Smooth muscle cell (in vitro differentiated cells): ENCODE measurements around the gene LRP1. TPM values are rescaled to one million over a fixed set of nuclear protein-coding genes. Genes with fewer than 3 reads are reported as not detected.

Experiments used
- DNase-seq: peaks from one replicate; lab custom pipeline; 2025; ENCODE audit not compliant: unreplicated experiment; lab: John Stamatoyannopoulos, UW
- H2AFZ ChIP-seq: fragments of 200-600 bp; sonication (generic); 2 replicates; pipeline ENCODE4 v1.6.0; 2016; ENCODE audit warnings: antibody characterized with exemption, low read depth, mild to moderate bottlenecking
- H3F3A ChIP-seq: fragments of 200-600 bp; sonication (generic); 2 replicates; pipeline ENCODE4 v1.6.0; 2017; ENCODE audit warnings: antibody characterized with exemption, low read depth
- H3K27ac ChIP-seq: fragments of 200-600 bp; sonication (generic); 2 replicates; pipeline ENCODE4 v1.5.1; 2016; ENCODE audit warnings: low read depth, mild to moderate bottlenecking
- H3K27me3 ChIP-seq: fragments of 200-600 bp; sonication (generic); 2 replicates; pipeline ENCODE4 v1.6.1; 2016; ENCODE audit warnings: low read depth, mild to moderate bottlenecking
- H3K36me3 ChIP-seq: fragments of 200-600 bp; sonication (generic); 2 replicates; pipeline ENCODE4 v1.5.1; 2016; ENCODE audit warnings: low read depth
- H3K4me1 ChIP-seq: fragments of 200-600 bp; sonication (generic); 2 replicates; pipeline ENCODE4 v1.5.1; 2016; ENCODE audit warnings: low read depth
- H3K4me2 ChIP-seq: fragments of 200-600 bp; sonication (generic); 2 replicates; pipeline ENCODE4 v1.6.0; 2016; ENCODE audit warnings: mild to moderate bottlenecking
- H3K4me3 ChIP-seq: fragments of 200-600 bp; sonication (generic); 2 replicates; pipeline ENCODE4 v1.5.1; 2016; ENCODE audit warnings: mild to moderate bottlenecking
- H3K79me2 ChIP-seq: fragments of 200-600 bp; sonication (generic); 2 replicates; pipeline ENCODE4 v1.6.0; 2016; ENCODE audit warnings: low read depth, mild to moderate bottlenecking
- H3K9ac ChIP-seq: fragments of 200-600 bp; sonication (generic); 2 replicates; pipeline ENCODE4 v1.6.0; 2016; ENCODE audit warnings: low read depth
- H3K9me3 ChIP-seq: fragments of 200-600 bp; sonication (generic); replicated peaks from 2 replicates; pipeline ENCODE4 v1.5.1; 2016; ENCODE audit warnings: low read depth
- H4K20me1 ChIP-seq: fragments of 200-600 bp; sonication (generic); 2 replicates; pipeline ENCODE4 v1.6.0; 2016; ENCODE audit warnings: low read depth
- CTCF ChIP-seq: fragments of 200-600 bp; sonication (generic); IDR thresholded peaks from 2 replicates; pipeline ENCODE4 v1.5.1; 2017; ENCODE audit warnings: borderline replicate concordance, mild to moderate bottlenecking, antibody characterized with exemption; ENCODE audit not compliant: insufficient read depth, poor library complexity, severe bottlenecking
- WGBS: methylation state at CpG from one replicate; pipeline ENCODE4 v1.1.7; 2016; ENCODE audit warnings: low lambda C conversion rate; 5-methylcytosine and 5-hydroxymethylcytosine counted together
- polyA plus RNA-seq: library from polyadenylated mRNA; unstranded; fragments of >200 nt; fragmentation: Nextera tagmentation; extraction: Ambion mirVana; gene quantifications from 2 replicates; pipeline ENCODE4 v1.2.1, GENCODE V29; 2016
- total RNA-seq: library from RNA; depleted of rRNA; stranded (reverse); fragments of >200 nt; gene quantifications from 2 replicates; pipeline ENCODE4 v1.2.3, GENCODE V29; 2014

LRP1 gene
- total and polyA plus RNA-seq, 2 experiments from 2014 or later = 75.3 to 95.4 TPM

GRCh38 chr12:57222286-57223190, 94.3 kb downstream of the LRP1 start:
- Histone ChIP-seq H3K4me3 (no peak overlapping the region), H3F3A (peaks cover 4% of the 10 kb centered on the region), H3K9me3 (no peaks in the 10 kb centered on the region), H3K4me2 (no peak overlapping the region), H4K20me1 (peaks cover 5% of the 10 kb centered on the region), H3K79me2 (no peaks in the 10 kb centered on the region), H3K4me1 (peaks cover 38% of the 10 kb centered on the region), H3K9ac (no peak overlapping the region), H3K27ac (no peak overlapping the region), H3K27me3 (peaks cover 85% of the 10 kb centered on the region), H2AFZ (no peak overlapping the region), H3K36me3 (no peaks in the 10 kb centered on the region)
- no peak for DNase-seq
- 78% methylated on average over 11 of the region's 13 CpGs for WGBS
- TF ChIP-seq CTCF = no peak

GRCh38 chr12:57223191-57224165, 95.2 kb downstream of the LRP1 start:
- Histone ChIP-seq H2AFZ (no peak overlapping the region), H3K9me3 (no peaks in the 10 kb centered on the region), H3K27me3 (peaks cover 75% of the 10 kb centered on the region), H3K36me3 (no peaks in the 10 kb centered on the region), H3K4me2 (no peak overlapping the region), H3F3A (peaks cover 4% of the 10 kb centered on the region), H3K4me3 (no peak overlapping the region), H4K20me1 (no peaks in the 10 kb centered on the region), H3K9ac (no peak overlapping the region), H3K27ac (no peak overlapping the region), H3K79me2 (no peaks in the 10 kb centered on the region), H3K4me1 (peaks cover 37% of the 10 kb centered on the region)
- no peak for DNase-seq
- 81% methylated on average over 21 of the region's 22 CpGs for WGBS
- no peak for TF ChIP-seq CTCF

GRCh38 chr12:57224278-57224972, 96.1 kb downstream of the LRP1 start:
- no peak overlapping the region for H3K9ac ChIP-seq
- H3F3A ChIP-seq = peaks cover 4% of the 10 kb centered on the region
- DNase-seq = no peak
- no peaks in the 10 kb centered on the region for H3K79me2 ChIP-seq
- TF ChIP-seq CTCF = no peak
- H3K4me1 ChIP-seq = peaks cover 41% of the 10 kb centered on the region
- H3K4me3 ChIP-seq = no peak overlapping the region
- H3K27me3 ChIP-seq = peaks cover 66% of the 10 kb centered on the region
- H3K36me3 ChIP-seq = no peaks in the 10 kb centered on the region
- no peak overlapping the region for H3K4me2 ChIP-seq
- WGBS = 54% methylated on average over 30 of the region's 30 CpGs
- H3K27ac ChIP-seq = no peak overlapping the region
- no peaks in the 10 kb centered on the region for H3K9me3 ChIP-seq
- H4K20me1 ChIP-seq = no peaks in the 10 kb centered on the region
- H2AFZ ChIP-seq = no peak overlapping the region
